Neural cell (in vitro differentiated cells): Measurements from ENCODE around the gene CDH4. TPM values are rescaled to one million over a fixed set of nuclear protein-coding genes. Genes with fewer than 3 reads are reported as not detected.

Experiments
- H2AFZ ChIP-seq: fragments of 200-600, 300-800 bp; sonication (generic), shearing (Covaris generic); 2 replicates; pipeline ENCODE4 v1.6.0; 2014; ENCODE audit warnings: low read depth, mild to moderate bottlenecking, antibody characterized with exemption, low read length, moderate library complexity
- H3F3A ChIP-seq: fragments of 200-600 bp; shearing (Covaris generic); 2 replicates; pipeline ENCODE4 v1.6.1; 2016; ENCODE audit warnings: mild to moderate bottlenecking, moderate library complexity, mixed read lengths, antibody characterized with exemption, low read length; ENCODE audit not compliant: insufficient read depth, poor library complexity, severe bottlenecking
- H3K27ac ChIP-seq: fragments of 200-600, 300-800 bp; sonication (generic), shearing (Covaris generic); 2 replicates; pipeline ENCODE4 v1.5.1; 2014; ENCODE audit warnings: mild to moderate bottlenecking, low read length, moderate library complexity
- H3K27me3 ChIP-seq: fragments of 300-800, 200-600 bp; sonication (generic), shearing (Covaris generic); 2 replicates; pipeline ENCODE4 v1.6.0; 2014; ENCODE audit warnings: mild to moderate bottlenecking, low read depth, low read length, moderate library complexity; ENCODE audit not compliant: insufficient read depth
- H3K36me3 ChIP-seq: fragments of 300-800, 200-600 bp; sonication (generic), shearing (Covaris generic); 2 replicates; pipeline ENCODE4 v1.5.1; 2014; ENCODE audit warnings: mild to moderate bottlenecking, antibody characterized with exemption, low read length, moderate library complexity; ENCODE audit not compliant: insufficient read depth
- H3K4me2 ChIP-seq: fragments of 300-800, 200-600 bp; sonication (generic), shearing (Covaris generic); 2 replicates; pipeline ENCODE4 v1.6.0; 2014; ENCODE audit warnings: mild to moderate bottlenecking, low read length
- H3K4me3 ChIP-seq: fragments of 300-800, 200-600 bp; sonication (generic), shearing (Covaris generic); 2 replicates; pipeline ENCODE4 v1.5.1; 2014; ENCODE audit warnings: mild to moderate bottlenecking, low read length, moderate library complexity
- H3K79me2 ChIP-seq: fragments of 200-600 bp; shearing (Covaris generic); replicated peaks from 2 replicates; pipeline ENCODE4 v1.6.0; 2014; ENCODE audit warnings: mild to moderate bottlenecking, low read length, moderate library complexity; ENCODE audit not compliant: insufficient read depth
- H3K9ac ChIP-seq: fragments of 300-800, 200-600 bp; sonication (generic), shearing (Covaris generic); 2 replicates; pipeline ENCODE4 v1.6.1; 2016; ENCODE audit warnings: mild to moderate bottlenecking, low read length, mixed read lengths
- H3K9me2 ChIP-seq: fragments of 200-600 bp; shearing (Covaris generic); 2 replicates; pipeline ENCODE4 v1.6.1; 2016; ENCODE audit warnings: mild to moderate bottlenecking, low read length, mixed read lengths; ENCODE audit not compliant: insufficient read depth
- H3K9me3 ChIP-seq: fragments of 200-600, 300-800 bp; sonication (generic), shearing (Covaris generic); 2 replicates; pipeline ENCODE4 v1.6.1; 2016; ENCODE audit warnings: mild to moderate bottlenecking, mixed run types, low read length, moderate library complexity, mixed read lengths
- H4K20me1 ChIP-seq: fragments of 200-600 bp; shearing (Covaris generic); 2 replicates; pipeline ENCODE4 v1.6.1; 2016; ENCODE audit warnings: mild to moderate bottlenecking, mixed run types; ENCODE audit not compliant: insufficient read depth
- EP300 ChIP-seq: fragments of 450-650 bp; conservative IDR thresholded peaks from 2 replicates; pipeline ENCODE4 v1.6.1; 2014; ENCODE audit warnings: antibody characterized with exemption, mild to moderate bottlenecking, moderate library complexity; ENCODE audit not compliant: poor library complexity, severe bottlenecking
- EZH2 ChIP-seq: fragments of 200-600, 300-800 bp; shearing (Covaris generic), sonication (generic); IDR thresholded peaks from 2 replicates; pipeline ENCODE4 v1.6.1; 2014; ENCODE audit warnings: antibody characterized with exemption, low read length, borderline replicate concordance, mild to moderate bottlenecking; ENCODE audit not compliant: insufficient read depth, poor library complexity, severe bottlenecking
- MXI1 ChIP-seq: fragments of 450-650 bp; conservative IDR thresholded peaks from 2 replicates; pipeline ENCODE4 v1.6.1; 2014; ENCODE audit warnings: antibody characterized with exemption, mild to moderate bottlenecking; ENCODE audit not compliant: poor library complexity, severe bottlenecking
- POLR2AphosphoS5 ChIP-seq: IDR thresholded peaks from 2 replicates; pipeline ENCODE4 v1.6.1; 2012
- RAD21 ChIP-seq: fragments of 450-650 bp; conservative IDR thresholded peaks from 2 replicates; pipeline ENCODE4 v1.6.1; 2014; ENCODE audit warnings: antibody characterized with exemption, mild to moderate bottlenecking, moderate library complexity
- SMC3 ChIP-seq: fragments of 450-650 bp; conservative IDR thresholded peaks from 2 replicates; pipeline ENCODE4 v1.6.1; 2014; ENCODE audit warnings: antibody characterized with exemption, mild to moderate bottlenecking, moderate library complexity; ENCODE audit not compliant: poor library complexity
- TAF1 ChIP-seq: IDR thresholded peaks from 2 replicates; pipeline ENCODE4 v1.6.1; 2012; ENCODE audit warnings: low read depth
- polyA plus RNA-seq: library from polyadenylated mRNA; depleted of rRNA; stranded (reverse); fragments of >200 nt; gene quantifications from 2 replicates; pipeline ENCODE4 v1.2.3, GENCODE V29; 2014
- TF ChIP-seq, protein P1 (sequence below): fragments of 450-650 bp; IDR thresholded peaks from 2 replicates; pipeline ENCODE4 v1.5.1; 2014; ENCODE audit warnings: antibody characterized with exemption, mild to moderate bottlenecking, moderate library complexity; ENCODE audit not compliant: poor library complexity, severe bottlenecking
- TF ChIP-seq, protein P2 (sequence below): IDR thresholded peaks from 2 replicates; pipeline ENCODE4 v1.6.1; 2012; ENCODE audit warnings: borderline replicate concordance

Gene CDH4
- polyA plus RNA-seq, 1 donor from 2014 or later: 24.6 TPM

- Histone ChIP-seq H3K79me2 (no peaks in the 10 kb centered on the region), H4K20me1 (no peaks in the 10 kb centered on the region), H3K27me3 (no peaks in the 10 kb centered on the region), H3K9ac (no peak overlapping the region), H3K36me3 (no peaks in the 10 kb centered on the region), H3K27ac (no peak overlapping the region), H2AFZ (no peak overlapping the region), H3K4me2 (no peak overlapping the region), H3K4me3 (no peak overlapping the region), H3K9me2 (no peaks in the 10 kb centered on the region), H3K9me3 (no peaks in the 10 kb centered on the region), H3F3A (no peaks in the 10 kb centered on the region)
- TF ChIP-seq RAD21 (no peak), TAF1 (no peak), SMC3 (no peak), POLR2AphosphoS5 (no peak), EP300 (no peak), MXI1 (no peak), EZH2 (no peak)
- TF ChIP-seq, protein P1, sequence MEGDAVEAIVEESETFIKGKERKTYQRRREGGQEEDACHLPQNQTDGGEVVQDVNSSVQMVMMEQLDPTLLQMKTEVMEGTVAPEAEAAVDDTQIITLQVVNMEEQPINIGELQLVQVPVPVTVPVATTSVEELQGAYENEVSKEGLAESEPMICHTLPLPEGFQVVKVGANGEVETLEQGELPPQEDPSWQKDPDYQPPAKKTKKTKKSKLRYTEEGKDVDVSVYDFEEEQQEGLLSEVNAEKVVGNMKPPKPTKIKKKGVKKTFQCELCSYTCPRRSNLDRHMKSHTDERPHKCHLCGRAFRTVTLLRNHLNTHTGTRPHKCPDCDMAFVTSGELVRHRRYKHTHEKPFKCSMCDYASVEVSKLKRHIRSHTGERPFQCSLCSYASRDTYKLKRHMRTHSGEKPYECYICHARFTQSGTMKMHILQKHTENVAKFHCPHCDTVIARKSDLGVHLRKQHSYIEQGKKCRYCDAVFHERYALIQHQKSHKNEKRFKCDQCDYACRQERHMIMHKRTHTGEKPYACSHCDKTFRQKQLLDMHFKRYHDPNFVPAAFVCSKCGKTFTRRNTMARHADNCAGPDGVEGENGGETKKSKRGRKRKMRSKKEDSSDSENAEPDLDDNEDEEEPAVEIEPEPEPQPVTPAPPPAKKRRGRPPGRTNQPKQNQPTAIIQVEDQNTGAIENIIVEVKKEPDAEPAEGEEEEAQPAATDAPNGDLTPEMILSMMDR: no peak
- TF ChIP-seq, protein P2, sequence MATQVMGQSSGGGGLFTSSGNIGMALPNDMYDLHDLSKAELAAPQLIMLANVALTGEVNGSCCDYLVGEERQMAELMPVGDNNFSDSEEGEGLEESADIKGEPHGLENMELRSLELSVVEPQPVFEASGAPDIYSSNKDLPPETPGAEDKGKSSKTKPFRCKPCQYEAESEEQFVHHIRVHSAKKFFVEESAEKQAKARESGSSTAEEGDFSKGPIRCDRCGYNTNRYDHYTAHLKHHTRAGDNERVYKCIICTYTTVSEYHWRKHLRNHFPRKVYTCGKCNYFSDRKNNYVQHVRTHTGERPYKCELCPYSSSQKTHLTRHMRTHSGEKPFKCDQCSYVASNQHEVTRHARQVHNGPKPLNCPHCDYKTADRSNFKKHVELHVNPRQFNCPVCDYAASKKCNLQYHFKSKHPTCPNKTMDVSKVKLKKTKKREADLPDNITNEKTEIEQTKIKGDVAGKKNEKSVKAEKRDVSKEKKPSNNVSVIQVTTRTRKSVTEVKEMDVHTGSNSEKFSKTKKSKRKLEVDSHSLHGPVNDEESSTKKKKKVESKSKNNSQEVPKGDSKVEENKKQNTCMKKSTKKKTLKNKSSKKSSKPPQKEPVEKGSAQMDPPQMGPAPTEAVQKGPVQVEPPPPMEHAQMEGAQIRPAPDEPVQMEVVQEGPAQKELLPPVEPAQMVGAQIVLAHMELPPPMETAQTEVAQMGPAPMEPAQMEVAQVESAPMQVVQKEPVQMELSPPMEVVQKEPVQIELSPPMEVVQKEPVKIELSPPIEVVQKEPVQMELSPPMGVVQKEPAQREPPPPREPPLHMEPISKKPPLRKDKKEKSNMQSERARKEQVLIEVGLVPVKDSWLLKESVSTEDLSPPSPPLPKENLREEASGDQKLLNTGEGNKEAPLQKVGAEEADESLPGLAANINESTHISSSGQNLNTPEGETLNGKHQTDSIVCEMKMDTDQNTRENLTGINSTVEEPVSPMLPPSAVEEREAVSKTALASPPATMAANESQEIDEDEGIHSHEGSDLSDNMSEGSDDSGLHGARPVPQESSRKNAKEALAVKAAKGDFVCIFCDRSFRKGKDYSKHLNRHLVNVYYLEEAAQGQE: no peak
Measured at GRCh38 chr20:61492065-61492464, 240.0 kb downstream of the CDH4 start.

DNA sequence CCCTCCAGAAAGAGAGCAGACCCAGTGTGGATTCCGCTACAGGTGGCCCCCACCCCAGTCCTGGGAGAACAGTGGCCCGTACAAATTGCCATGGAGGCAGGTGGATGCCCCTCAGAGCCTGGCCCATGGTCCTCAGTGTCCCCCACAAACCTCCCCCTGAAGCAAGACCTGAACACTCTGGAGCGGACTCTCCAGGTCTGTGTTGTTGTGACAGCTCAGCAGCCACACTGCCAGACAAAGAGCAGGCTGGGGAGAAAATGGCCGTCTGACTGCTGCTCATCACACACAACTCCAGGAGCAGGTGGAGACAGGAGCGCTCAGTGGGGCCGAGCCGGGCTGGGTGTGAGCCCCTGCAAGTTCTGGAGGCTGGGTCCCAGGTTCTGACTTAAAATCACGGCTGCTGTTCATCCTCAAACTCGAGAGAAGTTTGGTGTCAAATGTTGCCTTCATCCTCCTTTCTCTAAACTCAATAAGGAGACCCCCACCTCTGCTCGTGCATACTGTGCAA lies 241.8 kb downstream of the CDH4 start:
- Histone ChIP-seq H3K4me2 (no peak overlapping the region), H3K27me3 (no peaks in the 10 kb centered on the region), H4K20me1 (no peaks in the 10 kb centered on the region), H3K9me2 (no peaks in the 10 kb centered on the region), H3K79me2 (no peaks in the 10 kb centered on the region), H3K9ac (no peak overlapping the region), H3K4me3 (no peak overlapping the region), H2AFZ (no peak overlapping the region), H3K36me3 (no peaks in the 10 kb centered on the region), H3F3A (no peaks in the 10 kb centered on the region), H3K9me3 (no peaks in the 10 kb centered on the region), H3K27ac (no peak overlapping the region)
- TF ChIP-seq POLR2AphosphoS5: peak; percentile 9
- TF ChIP-seq EZH2: no peak
